ENCODE results near the gene TMEM259.
A peak's percentile ranks its signal among the peaks of the same experiment; 100 is the strongest.

Gene TMEM259

DNA sequence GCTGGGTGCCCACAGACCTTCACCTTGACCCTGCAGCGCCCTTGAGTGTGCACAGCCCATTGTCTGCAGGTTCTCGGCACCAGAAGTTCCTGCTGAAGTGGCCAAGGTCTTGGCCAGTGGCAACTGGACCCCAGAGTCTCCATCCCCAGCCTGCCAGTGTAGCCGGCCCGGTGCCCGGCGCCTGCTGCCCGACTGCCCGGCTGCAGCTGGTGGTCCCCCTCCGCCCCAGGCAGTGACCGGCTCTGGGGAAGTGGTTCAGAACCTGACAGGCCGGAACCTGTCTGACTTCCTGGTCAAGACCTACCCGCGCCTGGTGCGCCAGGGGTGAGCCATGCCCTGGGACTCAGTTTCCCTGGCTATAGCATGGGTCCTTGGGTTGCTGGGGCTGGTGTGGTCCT is 34.1 kb upstream of the TMEM259 start:
- DNase-seq: no peak

DNA sequence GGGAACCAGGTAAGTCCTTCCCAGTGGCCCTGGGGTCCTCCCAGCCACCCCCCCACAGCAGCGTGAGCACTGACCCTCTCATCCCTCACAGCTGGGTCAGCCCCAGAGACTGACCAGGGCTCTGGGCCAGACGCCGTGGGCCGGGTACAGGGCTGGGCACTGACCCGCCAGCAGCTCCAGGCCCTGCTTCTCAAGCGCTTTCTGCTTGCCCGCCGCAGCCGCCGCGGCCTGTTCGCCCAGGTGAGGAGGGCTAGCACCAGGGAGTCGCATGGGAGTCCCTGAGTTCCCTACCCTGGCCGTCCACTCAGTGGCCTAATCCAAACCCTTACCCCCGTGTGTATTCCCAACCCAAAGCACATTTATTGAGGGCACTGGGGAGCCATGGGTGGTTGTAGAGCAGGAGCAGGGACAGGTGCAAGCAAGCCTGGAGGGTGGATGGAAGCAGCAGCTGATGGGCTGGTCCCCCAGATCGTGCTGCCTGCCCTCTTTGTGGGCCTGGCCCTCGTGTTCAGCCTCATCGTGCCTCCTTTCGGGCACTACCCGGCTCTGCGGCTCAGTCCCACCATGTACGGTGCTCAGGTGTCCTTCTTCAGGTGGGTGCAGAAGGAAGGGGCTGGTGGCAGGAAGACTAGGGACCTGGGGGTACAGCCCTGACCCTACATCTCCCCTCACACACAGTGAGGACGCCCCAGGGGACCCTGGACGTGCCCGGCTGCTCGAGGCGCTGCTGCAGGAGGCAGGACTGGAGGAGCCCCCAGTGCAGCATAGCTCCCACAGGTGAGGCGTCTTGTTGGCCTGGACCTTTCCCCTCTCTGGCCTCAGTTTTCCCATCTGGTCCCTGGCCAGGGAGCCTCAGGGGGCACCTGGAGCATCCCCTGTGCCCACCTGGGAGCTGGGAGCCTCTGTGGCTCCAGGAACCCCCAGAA is 33.4 kb upstream of the TMEM259 start:
- no peak for DNase-seq

DNA sequence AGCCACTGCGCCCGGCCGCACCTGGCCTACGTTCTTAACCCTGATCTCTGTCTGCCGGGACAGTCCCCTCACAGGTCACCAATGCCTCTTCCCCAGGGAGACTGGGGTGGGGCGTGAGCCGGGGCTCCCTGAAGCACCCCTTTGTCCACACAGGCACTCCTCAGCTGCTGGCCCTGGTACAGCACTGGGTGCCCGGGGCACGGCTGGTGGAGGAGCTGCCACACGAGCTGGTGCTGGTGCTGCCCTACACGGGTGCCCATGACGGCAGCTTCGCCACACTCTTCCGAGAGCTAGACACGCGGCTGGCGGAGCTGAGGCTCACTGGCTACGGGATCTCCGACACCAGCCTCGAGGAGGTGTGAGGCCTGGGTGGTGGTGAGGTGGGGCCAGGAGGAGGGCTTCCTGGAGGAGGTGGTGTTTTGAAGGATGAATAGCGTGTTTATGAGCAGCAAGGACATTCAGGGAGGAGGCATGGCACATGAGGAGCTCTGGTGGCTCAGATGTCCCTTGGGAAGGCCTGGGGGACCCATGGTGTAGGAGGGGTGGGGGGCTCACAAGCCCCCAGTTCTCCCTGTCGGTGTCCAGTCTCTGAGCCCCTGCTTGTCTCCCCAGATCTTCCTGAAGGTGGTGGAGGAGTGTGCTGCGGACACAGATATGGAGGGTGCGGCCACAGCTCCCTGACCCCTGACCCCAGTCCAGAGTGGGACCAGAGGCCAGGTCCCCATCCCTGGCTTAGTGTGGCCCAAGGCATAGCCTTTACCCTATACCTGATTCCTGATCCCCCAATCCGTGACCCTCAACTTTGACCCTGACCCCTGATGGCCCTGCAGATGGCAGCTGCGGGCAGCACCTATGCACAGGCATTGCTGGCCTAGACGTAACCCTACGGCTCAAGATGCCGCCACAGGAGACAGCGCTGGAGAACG is 32.5 kb upstream of the TMEM259 start:
- no peak for DNase-seq

GRCh38 chr19:1052349-1052975 is 31.5 kb upstream of the TMEM259 start:
- no peak for DNase-seq

DNA sequence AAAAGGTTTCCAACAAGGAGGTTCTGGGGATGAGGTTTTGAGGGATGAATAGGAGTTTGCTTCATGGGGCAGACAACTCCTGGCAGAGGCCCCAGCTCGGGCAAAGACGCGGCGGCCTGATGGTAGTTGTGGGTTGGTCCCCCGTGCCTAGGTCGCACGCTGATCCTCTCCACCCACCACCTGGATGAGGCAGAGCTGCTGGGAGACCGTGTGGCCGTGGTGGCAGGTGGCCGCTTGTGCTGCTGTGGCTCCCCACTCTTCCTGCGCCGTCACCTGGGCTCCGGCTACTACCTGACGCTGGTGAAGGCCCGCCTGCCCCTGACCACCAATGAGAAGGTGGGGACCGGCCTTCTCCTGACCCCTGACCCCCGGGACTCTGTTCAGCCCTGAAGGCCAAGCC is 30.9 kb upstream of the TMEM259 start:
- DNase-seq: no peak

- DNase-seq: no peak
These were observed 30.3 kb upstream of the TMEM259 start for GRCh38 chr19:1050989-1051788.

GRCh38 chr19:1049800-1050199 is 28.9 kb upstream of the TMEM259 start:
- no peak for DNase-seq

- DNase-seq: no peak
These were observed 28.2 kb upstream of the TMEM259 start for GRCh38 chr19:1049106-1049505.

- no peak for DNase-seq
These were observed 26.8 kb upstream of the TMEM259 start for GRCh38 chr19:1047696-1048147.

- no peak for DNase-seq
These were observed 26.1 kb upstream of the TMEM259 start for GRCh38 chr19:1046836-1047695.

DNA sequence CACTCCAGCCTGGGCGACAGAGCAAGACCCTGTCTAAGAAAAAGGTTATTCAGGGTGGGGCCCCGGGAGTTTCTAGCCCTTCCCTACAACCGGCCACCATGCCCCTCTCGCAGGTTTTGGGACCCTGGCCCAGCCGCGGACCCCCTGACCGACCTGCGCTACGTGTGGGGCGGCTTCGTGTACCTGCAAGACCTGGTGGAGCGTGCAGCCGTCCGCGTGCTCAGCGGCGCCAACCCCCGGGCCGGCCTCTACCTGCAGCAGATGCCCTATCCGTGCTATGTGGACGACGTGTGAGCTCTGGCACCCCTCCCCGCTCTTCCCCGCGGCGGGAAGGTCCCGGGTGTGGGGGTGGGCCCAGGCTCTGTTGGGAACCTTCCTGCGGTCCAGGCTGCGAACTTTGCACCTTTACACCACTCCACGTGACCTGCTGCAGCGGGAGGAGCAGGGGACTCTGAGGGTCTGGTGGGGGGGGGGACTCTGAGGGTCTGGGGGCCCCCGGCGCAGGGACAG is 25.2 kb upstream of the TMEM259 start:
- no peak for DNase-seq

GRCh38 chr19:1045247-1045603 is 24.3 kb upstream of the TMEM259 start:
- no peak for DNase-seq

DNA sequence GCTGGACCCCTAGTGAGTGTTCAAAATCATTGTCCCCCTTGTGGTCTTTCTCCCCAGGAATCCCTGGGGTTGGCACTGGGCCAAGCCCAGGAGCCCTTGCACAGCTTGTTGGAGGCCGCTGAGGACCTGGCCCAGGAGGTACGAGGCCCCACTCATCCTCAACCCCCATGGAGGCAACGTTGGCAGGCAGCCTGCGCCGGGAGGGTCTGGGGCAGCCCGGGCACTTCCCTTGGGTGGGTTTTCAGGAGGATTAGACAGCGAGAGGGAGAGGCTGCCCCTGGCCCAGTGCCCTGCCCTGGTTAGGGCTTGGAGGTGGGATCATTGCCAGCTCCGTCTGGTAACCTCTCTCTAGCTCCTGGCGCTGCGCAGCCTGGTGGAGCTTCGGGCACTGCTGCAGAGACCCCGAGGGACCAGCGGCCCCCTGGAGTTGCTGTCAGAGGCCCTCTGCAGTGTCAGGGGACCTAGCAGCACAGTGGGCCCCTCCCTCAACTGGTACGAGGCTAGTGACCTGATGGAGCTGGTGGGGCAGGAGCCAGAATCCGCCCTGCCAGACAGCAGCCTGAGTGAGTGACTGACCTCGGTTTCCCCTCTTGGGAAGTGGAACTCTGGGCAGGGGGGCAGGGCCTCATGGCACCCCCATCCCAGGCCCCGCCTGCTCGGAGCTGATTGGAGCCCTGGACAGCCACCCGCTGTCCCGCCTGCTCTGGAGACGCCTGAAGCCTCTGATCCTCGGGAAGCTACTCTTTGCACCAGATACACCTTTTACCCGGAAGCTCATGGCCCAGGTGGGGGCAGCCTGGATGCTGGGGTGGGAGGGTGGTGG is 22.0 kb upstream of the TMEM259 start:
- DNase-seq: peak; percentile 82

GRCh38 chr19:1041835-1042685 is 21.1 kb upstream of the TMEM259 start:
- peak; percentile 51 for DNase-seq

DNA sequence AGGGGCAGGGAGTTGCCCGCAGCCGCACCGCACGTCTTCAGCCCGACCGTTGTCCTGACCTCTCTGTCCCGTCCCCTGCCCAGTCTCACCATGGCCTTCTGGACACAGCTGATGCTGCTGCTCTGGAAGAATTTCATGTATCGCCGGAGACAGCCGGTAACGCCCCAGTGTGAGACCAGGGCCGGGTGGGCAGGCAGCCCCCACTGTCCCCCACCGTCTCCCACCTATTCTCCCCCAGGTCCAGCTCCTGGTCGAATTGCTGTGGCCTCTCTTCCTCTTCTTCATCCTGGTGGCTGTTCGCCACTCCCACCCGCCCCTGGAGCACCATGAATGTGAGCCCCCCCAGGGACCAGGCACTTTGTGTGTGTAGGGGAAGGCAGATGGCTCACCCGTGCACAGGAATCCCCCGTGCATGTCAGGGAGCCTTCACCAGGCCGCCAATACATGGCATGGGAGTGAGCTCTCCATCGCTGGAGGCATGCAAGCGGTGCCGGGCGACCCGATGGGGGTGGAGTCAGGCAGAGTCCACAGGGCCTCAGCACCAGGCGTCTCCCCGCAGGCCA is 20.4 kb upstream of the TMEM259 start:
- no peak for DNase-seq

DNA sequence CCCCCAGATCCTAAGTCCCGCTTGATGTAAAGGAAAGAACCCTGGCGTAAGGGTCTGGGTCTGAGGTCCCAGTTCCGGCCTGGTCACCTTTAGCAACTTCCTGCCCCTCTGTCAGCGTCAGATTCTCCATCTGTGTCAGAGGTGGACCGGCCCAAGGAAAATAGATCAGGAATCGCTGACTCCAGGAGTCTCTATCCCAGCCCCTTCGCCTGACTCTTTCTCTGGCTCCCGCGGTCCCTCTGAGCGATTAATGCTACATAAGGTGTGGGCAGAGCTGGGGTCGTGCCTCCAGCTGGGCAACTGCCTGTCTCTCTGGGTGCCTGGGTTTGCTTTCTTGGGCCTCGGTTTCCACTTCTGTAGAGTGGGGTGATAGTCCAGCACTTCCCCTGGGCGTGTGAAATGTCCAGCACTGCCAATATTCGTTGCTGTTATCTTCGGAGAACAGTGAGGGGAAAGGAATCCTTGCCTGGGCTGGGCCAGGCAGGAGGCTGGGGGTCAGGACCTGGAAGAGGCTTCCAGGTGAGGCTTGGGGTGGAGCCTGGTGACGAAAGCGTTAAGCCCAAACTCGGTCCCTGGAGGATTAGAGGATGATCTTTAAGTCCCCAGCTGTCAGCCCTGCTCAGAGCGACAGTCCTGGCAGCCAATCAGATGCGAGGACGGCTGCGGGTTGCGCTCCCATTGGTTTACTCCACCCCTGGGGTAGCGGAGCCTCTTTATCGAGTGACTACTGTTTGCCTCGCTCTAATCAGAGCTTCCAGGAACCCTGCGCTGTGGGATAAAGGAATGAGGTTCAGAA is 19.8 kb upstream of the TMEM259 start:
- DNase-seq: peak; percentile 78

GRCh38 chr19:1039646-1040475 is 18.9 kb upstream of the TMEM259 start, which contains the start of gene ABCA7:
Gene ABCA7 (plus strand): TSS chr19:1040107. CDS start chr19:1041362, 1,255 bp downstream.
- peak; percentile 98 for DNase-seq
